Anterior cingulate cortex (tissue), 58 donors: ENCODE results near the gene NIF3L1.

Source experiments
- DNase-seq, 58 donors: peaks; one replicate each; lab custom pipeline; 2025; lab: John Stamatoyannopoulos, UW

Gene NIF3L1, protein sequence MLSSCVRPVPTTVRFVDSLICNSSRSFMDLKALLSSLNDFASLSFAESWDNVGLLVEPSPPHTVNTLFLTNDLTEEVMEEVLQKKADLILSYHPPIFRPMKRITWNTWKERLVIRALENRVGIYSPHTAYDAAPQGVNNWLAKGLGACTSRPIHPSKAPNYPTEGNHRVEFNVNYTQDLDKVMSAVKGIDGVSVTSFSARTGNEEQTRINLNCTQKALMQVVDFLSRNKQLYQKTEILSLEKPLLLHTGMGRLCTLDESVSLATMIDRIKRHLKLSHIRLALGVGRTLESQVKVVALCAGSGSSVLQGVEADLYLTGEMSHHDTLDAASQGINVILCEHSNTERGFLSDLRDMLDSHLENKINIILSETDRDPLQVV

DNA sequence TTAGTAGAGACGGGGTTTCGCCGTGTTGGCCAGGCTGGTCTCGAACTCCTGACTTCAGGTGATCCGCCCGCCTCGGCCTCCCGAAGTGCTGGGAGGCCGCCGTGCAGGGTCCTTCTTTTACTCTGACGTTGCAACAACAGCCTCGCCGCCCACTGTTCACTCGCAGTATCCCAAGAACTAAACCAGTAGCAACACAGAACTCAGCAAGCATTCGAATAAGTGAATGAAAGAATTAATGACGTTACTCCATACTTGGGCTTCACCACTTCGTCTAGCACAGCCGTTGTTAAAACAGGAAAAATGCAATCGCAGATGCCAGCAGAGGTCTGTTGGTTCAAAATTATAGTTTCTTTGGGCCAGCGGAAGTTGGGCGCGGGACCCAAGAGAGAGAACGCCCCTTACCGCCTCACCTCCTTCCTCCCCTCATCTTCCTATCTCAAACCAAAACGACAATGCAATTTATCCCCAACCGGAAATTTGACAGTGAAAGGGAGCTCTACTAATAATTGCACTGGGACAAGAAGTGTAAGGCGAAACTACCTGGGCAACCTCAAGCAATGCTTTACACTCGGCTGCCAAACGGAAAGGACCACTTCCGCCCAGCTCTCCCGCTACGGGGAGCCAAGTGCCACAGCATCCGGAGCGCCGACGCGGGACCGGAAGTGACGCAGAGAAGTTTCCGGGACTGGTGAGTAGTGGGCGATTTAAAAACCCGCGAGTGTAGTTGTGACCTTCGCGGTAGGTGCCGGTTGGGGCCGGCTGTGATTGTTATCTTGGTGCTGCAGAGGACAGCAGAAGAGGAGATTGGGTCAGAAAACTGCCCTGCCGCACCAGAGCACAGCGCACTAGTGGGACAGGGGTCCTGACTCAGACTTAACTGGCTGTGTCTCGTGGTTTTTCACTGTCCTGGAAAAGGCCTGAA is at the start of gene NIF3L1, which contains the start of gene PPIL3:
TSS of gene NIF3L1 (plus strand) at position 668 of the 922 bp plus-strand sequence. CDS start 2,573 bp downstream, outside the sequence.
TSS of gene PPIL3 (minus strand) at position 374 of the 922 bp plus-strand sequence. CDS start 1,462 bp downstream, outside the sequence.
- DNase-seq: peak; percentile 63 to 97 (median 90)

DNA sequence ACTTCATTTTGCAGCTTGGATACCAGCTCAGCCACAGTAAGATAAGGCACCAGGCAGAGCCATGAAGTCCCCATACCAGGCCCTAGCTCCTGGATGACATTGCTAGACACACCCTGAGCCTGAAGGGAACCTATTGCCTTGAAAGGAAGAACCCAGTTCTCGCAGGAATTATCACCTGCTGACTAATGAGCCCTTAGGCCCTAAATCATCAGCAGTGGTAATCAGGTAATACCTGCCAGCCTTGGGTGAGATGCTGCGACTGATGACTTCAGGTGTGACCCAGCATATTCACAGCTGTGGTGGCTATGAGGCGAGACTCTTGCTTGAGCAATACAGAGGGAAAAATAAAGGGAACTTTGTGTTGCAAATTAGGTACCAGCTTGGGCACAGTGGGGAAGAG is 49.7 kb upstream of the NIF3L1 start:
- DNase-seq: no peak

DNA sequence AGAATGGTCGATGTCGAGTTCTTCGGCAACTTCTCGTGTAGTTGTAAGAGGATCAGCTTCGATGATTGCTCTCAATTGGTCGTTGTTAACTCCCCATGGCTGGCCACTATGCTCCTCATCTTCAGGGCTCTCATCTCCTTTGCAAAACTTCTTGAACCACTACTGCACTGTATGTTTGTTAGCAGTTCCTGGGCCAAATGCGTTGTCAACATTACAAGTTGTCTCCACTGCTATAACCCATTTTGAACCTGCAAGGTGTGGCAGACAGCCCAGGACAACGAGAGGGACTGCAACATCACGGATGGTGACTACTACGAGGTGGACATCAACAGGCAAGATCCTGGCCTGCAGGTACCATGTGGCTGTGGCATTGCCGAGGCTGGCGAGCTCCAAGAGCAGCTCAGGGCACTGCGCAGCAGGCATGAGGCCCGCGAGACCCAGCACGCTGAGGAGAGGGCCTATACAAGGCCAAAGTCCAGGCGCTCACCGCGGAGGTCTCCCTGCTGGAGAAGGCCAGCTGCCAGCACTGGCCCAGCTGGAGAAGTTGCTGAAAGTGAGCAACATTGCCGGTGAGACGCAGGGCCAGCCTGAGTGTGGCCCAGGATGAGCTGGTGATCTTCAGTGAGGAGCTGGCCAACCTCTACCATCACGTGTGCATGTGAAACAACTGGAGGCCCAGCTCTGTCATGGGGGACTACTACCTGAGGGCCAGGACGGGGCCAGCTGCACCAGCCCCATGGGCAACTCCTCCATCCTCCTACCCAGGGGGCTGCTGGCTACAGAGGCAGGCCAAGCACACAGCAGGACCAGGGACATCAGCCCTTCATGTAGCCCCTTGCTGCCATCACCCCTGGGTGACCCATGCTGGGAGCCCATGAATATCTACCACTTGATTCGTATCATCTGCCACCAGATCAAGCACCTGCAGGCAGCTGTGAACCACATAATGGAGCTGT is 44.9 kb upstream of the NIF3L1 start:
- no peak for DNase-seq

DNA sequence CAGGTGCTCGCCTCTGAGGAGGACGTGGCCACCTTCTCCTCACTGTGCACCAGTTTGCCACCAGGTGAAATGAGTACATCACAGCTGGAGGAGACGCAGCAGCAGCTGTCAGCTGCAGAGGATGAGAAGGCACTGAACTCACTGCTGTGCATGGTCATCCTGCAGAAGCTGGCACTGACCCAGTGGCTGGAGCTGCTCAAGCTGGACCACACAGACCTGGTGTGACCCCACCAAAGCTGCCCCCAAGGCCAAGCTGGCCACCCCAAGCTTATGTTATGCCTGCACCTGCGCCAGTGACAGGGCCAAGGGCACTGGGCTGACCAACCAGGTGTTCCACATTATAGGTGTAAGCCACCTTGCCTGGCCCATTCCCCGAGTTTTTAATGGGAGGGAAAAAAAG is 44.0 kb upstream of the NIF3L1 start:
- DNase-seq: no peak

DNA sequence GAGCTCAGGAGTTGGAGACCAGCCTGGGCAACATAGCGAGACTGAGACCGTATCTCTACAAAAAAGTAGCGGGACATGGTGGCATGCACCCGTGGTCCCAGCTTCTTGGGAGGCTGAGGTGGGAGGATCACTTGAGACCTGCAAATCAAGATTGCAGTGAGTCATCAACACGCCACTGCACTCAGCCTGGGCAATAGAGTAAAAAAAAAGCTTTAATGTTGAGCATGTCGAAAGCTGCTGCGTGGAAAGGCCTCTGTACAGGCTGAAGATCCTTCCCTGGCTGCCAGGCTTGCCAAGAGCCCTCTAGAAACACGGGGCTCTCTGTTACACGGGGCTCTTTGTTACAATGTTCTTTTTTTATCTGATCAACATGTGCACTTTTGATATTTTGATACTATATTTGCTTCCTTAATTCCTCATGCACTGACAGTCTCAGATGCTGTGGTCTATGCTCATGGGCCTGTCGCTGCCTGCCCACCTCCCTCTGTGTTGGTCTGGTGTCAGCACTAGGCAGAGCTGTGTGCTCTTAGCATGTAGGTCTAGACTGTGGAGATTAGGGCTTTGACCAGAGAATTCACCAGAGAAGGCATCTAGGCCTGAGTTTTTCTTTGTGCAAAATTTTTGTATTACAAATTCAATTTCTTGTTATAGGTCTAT is 43.4 kb upstream of the NIF3L1 start:
- DNase-seq: no peak

DNA sequence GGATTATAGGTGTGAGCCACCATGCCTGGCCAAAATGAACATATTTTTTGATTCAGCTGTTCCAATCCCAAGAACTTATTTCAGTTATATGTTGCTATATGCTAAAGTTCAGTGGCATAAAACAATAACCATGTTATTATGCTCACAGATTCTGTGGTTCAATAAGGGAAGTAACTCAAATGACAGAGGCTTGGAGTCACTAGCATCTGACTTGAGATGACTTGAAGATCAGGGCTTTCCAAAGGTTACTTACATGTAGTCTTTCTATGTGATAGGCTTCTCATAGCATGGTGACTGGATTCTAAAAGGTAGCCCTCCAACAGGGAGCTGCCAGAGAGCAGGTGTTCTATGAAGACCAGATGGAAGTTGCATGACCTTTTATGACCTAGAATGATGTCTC is 41.9 kb upstream of the NIF3L1 start:
- no peak for DNase-seq

DNA sequence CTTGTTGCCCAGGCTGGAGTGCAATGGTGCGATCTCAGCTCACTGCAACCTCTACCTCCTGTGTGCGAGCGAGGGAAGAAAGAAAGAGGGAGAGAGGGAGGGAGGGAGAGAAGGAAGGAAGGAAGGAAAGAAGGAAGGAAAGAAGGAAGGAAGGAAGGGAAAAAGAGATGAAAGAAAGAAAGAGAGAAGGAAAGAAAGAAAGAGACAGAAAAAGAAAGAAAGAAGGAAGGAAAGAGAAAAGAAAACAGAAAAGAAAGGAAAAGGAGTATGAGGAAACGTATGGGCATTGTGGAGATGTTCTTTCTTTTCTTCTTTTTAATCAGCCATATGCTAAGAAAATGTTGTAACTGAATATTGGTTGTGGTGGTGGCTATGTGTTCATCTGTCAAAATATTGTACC is 41.2 kb upstream of the NIF3L1 start:
- DNase-seq: no peak

DNA sequence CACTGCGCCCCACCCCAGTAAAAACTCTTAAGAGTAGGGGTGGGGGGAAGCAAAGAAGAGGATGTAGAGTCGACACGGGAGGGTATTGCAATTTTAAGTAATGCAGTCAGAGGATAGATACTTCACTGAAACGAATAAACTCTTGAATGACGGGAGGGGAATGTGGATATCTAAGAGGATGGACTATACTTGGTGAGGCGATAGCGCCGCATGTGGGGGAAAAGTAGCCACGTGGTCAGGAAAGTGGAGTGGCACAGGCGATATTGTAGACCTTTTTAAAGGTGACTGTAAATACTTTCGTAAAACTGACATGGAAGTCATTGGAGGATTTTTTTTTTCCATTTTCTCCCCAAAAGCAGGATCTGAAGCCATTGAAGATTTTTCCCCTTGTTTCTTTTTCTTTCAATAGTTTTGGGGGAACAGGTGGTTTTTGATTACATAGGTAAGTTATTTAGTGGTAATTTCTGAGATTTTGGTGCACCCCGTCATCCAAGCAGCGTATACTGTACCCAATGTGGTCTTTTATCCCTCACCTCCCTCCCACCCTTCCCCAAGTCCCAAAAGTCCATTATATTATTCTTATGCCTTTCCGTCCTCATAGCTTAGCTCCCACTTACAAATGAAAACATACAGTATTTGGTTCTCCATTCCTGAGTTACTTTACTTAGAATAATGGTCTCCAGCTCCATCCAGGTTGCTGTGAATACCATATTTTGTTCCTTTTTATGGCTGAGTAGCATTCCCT is 38.5 kb upstream of the NIF3L1 start:
- DNase-seq: no peak

DNA sequence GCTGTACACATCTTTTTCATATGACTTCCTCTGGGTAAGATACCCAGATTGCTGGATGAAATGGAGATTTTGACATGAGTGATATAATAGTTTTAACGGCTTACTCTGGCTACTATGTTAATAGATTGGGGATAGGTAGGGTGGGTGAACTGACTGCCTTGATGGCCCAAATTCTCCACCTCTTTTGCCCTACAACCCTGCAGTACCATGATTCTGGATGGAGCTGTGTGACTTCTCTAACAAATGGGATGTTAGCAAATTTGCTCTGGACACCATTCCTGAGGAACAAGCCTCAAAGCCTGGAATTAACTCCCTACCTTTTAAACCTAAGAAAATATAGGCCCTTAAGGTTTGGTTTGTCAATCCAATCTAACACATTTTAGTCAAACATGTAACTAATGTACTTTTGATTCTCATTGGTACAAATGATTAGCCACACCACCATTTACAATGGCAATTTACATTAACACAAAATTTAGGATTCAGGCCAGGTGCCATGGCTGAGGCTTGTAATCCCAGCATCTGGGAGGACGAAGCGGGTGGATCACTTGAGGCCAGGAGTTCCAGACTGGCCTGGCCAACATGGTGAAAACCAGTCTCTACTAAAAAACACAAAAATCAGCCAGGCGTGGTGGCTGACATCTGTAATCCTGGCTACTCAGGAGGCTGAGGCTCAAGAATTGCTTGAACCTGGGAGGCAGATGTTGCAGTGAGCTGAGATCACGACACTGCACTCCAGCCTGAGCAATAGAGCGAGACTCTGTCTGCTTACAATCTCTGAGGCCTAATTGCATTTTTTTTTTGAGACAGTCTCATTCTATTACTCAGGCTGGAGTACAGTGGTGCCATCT is 37.5 kb upstream of the NIF3L1 start:
- DNase-seq: no peak

DNA sequence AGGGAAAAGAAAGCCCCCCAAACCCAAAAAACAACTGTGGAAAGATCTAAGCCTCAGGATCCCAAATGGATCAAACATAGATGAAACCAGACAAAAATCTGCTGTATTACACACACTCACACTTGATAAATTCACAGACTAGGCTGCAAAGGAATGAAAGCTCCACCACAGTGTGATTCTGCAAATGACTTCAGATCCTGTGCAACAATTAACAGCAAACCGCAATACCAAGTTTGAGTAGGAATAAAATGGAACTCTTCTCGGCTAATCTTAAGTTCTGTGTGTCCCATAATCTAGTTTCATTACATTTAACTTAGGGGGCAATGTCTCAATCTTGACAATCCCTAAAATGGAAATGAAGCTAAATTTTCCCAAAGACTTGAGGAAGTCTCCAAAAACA is 36.6 kb upstream of the NIF3L1 start:
- DNase-seq: no peak

DNA sequence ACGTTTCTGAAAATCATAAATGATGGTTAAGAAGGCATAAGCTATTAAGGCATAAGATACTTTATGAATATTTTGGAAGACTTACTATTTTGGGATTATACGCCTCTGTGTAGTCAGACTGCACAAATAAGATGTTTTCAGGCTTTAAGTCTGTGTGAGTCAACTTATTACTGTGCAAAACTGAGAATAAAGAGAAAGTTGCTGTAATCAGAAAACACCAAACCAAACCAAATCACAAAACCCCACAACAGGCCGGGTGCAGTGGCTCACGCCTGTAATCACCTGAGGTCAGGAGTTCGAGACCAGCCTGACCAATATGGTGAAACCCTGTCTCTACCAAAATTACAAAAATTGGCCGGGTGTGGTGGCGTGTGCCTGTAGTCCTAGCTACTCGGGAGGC is 32.4 kb upstream of the NIF3L1 start:
- no peak for DNase-seq

DNA sequence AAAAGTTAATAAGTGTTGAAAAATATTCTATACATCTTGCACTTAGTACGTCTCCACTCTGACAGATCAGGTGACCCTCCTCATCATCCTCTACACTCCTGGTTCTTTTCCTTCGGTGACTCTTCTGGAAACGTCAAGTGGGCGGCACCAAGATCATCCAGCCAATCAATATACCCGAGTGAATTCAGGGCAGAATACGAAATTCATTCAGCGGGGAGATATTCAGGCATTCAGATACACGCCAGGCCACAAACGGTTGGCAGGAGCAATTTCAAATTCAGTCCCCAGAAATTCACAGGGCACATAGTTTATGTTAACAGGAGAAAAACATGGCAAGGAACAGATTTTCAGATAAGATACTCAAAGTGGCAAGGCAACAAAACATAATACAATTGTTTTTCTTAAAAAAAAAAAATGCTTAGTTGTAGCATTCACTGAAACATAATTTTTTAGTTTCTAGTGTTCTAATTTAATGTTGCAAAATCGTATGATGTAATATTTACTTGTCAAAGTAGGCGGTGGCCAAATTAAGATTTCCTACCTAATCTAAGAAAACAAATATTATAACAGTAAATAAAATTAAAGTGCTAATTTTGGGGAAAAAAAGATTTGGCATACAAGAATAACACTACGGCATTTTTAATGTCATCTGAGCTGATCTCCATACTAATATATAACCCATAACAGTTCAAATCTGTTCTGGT is 28.9 kb upstream of the NIF3L1 start:
- peak in 14 of 58 donors; percentile 2 to 44 (median 17) for DNase-seq

DNA sequence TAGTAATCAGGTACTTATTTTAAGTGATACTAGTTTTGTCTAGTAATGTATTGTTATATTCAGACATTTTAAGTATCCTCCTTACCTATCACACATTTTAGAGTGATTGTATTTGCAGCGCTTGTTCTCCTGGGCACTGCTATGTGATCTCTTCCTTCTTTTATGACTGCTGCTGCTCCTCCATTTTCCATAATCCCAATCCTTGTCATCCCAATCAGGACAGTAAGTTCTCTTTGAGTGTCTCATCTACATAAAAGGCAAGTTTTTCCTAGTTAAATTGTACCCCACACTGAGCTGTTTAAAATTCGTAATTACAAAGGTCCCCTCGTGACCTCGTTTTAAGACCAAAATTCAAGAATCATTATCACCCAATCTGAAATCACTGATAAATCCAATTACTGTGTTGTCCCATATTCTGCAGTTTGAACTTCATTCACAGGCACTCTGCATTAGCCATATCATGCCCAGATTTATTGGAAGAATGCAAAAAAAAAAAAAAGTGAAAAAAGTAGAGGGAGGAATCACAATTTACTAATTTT is 27.5 kb upstream of the NIF3L1 start:
- no peak for DNase-seq

DNA sequence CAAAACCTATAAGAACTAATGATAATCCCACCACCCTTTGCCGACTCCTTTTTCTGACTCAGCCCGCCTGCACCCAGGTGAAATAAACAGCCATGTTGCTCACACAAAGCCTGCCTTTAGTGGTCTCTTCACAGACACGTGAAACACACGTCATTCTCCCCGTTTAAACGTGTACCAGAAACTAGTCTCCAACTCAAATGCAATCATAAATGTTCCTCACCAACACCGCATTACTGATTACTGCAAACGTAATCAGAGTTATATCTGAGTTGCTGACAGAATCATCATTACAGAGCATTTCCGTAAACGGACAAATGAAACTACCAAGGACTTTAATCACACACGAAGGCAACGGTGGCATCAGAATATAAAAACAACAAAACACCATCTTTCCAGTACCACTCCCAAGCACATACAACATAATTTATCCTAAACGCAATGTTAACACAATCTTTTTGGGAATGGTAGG is 26.6 kb upstream of the NIF3L1 start:
- peak in 17 of 58 donors; percentile 4 to 54 (median 13) for DNase-seq

DNA sequence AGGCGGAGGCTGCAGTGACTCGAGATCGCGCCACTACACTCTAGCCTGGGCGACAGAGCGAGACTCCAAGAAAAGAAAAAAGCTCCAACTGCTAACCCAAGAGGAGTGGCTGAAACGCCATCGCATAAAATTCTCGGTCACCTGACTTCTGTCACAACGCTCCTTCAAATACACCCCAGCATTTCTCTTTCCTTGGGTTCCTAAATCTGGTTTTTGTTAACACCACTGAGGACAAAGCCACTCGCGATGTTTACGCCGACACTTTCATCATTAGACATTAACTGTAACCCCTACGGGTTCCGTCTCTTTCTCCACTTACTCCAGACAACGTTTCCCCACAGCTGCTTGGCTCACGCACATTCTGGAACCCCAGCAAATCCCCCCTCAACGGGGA is 25.4 kb upstream of the NIF3L1 start:
- peak in 17 of 58 donors; percentile 19 to 73 (median 50) for DNase-seq

DNA sequence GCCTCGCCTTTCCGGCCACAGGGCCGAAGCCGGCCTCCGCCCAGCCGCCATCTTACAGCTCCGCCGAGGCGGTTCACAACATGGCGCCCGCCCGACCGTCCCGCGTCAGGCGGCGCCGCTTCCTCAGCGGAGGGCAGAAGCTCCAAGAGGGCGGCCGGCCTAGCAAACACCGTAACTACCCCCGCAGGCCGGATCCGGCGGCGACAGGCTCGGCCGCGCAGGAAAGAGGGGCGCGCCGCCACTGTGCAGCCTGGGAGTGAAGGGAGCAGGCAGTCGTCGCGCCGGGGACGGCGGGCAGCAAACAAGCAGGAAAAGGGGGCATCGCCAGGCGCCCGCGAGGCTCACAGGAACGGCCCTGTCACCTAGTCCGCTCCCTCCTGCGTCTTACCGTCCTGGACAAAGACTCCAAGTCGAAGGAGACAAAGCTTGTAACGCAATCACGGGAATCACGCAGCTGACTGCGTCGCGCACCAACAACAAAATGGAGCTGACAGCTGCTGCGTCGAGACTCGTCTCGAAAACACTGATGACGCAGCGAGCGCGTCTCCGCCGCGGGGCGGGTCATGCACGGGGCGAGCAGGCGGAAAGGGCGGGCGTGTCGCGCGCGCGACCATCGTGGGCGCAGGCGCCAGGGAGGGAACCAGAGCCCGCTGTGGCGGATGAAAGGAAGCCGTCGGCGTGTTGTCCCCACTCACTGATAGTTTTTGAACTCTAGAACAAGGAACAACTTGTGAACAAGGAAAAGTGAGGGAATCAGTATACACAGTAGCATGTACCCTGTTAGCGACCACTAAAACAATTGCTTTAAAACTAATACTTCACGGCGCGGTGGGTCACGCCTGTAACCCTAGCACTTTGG is 24.8 kb upstream of the NIF3L1 start, which contains the start of gene CLK1:
TSS of gene CLK1 (minus strand) at position 483 of the 859 bp plus-strand sequence. CDS start 2,796 bp downstream, outside the sequence.
- DNase-seq: peak; percentile 71 to 98 (median 93)
